Uterus (tissue), 2 donors: ENCODE measurements around the gene SAMD4A.

Experiments used
- POLR2A ChIP-seq, 2 donors: fragments of 450-650 bp; IDR thresholded peaks; one replicate each; pipeline ENCODE4 v1.6.1; 2016; ENCODE audit warnings: antibody characterized with exemption in 2 of 2, mild to moderate bottlenecking in 1 of 2, moderate library complexity in 1 of 2
- TF ChIP-seq, protein P1 (sequence below), 4 experiments: fragments of 200-600 bp in 2 of 4; fragments of 450-650 bp in 2 of 4; sonication (generic) in 2 of 4; IDR thresholded peaks; one replicate each; pipeline ENCODE4 v1.5.1; 2016 to 2019; ENCODE audit warnings: antibody characterized with exemption in 4 of 4, mild to moderate bottlenecking in 2 of 4, moderate library complexity in 1 of 4

DNA sequence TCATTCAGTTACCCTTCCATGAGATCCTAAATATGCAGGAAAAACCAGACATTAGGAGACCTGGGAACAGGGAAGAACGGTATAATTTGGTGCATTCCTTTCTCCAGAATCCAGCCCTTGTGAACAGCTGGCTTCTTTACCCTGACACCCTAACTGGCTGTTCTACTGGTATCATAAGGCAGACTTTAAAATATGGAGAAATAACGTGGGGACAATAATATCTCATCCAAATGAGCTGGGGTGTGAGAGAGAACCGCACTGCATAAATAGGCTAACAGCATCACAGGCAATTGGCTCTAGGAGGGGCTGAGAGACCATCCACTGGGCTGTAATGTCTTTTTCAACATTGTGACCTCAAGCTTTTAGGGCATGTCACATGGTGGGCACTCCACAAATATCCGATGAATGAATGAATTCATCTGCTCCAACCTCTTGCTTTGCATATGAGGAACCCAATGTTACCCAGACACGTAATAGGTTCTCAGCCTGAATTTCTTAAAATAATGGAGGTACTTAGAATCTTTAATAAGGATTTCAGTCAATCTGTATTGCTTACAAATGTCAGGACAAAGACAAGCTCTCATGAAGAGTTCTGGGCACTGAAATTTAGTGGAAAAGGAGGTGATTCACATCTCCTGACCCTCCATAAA, 157.9 kb downstream of the SAMD4A start:
- TF ChIP-seq, protein P1, sequence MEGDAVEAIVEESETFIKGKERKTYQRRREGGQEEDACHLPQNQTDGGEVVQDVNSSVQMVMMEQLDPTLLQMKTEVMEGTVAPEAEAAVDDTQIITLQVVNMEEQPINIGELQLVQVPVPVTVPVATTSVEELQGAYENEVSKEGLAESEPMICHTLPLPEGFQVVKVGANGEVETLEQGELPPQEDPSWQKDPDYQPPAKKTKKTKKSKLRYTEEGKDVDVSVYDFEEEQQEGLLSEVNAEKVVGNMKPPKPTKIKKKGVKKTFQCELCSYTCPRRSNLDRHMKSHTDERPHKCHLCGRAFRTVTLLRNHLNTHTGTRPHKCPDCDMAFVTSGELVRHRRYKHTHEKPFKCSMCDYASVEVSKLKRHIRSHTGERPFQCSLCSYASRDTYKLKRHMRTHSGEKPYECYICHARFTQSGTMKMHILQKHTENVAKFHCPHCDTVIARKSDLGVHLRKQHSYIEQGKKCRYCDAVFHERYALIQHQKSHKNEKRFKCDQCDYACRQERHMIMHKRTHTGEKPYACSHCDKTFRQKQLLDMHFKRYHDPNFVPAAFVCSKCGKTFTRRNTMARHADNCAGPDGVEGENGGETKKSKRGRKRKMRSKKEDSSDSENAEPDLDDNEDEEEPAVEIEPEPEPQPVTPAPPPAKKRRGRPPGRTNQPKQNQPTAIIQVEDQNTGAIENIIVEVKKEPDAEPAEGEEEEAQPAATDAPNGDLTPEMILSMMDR (IDR thresholded peaks at IDR 0.05), result no peak
- TF ChIP-seq POLR2A (IDR thresholded peaks at IDR 0.05), result no peak
